Activated naive CD4-positive, alpha-beta T cell treated with anti-CD3 and anti-CD28 coated beads, Interleukin-2, amount 50 U/mL, for 72 hours (primary cell): ENCODE measurements around the gene PI4K2A. TPM values are rescaled to one million over a fixed set of nuclear protein-coding genes. Genes with fewer than 3 reads are reported as not detected.
A peak's percentile ranks its signal among the peaks of the same experiment; 100 is the strongest.
"Not testable (repeated sequence)": the region's sequence is repeated elsewhere in the genome, so short reads cannot be mapped to it uniquely, and the experiment has no call there.

Source experiments
- ATAC-seq, 2 donors: fragments of 150-1000 bp; cut with Tn5 transposase; 2 replicates each; pipeline ENCODE4 v1.10.0; 2021; ENCODE audit warnings: mild to moderate bottlenecking in 2 of 2, moderate library complexity in 2 of 2
- DNase-seq, 2 donors: peaks; one replicate each; pipeline ENCODE4 v3.0.0; 2021 to 2022; ENCODE audit warnings: low spot score in 2 of 2
- H3K27ac Mint-ChIP-seq, 2 donors: one replicate each; pipeline ENCODE4 v1.8.0; 2022; ENCODE audit warnings: mild to moderate bottlenecking in 2 of 2, mixed read lengths in 2 of 2
- H3K36me3 Mint-ChIP-seq, 2 donors: one replicate each; pipeline ENCODE4 v1.8.0; 2022; ENCODE audit warnings: mixed read lengths in 2 of 2
- H3K9me3 Mint-ChIP-seq, 2 donors: one replicate each; pipeline ENCODE4 v1.8.0; 2022; ENCODE audit warnings: mixed read lengths in 2 of 2
- total RNA-seq, 2 donors: library from RNA; stranded (reverse); gene quantifications; one replicate each; pipeline ENCODE4 v1.2.3, GENCODE V29; 2022

PI4K2A gene
- total RNA-seq, 2 donors from 2014 or later: 9.7 to 13.6 TPM

DNA sequence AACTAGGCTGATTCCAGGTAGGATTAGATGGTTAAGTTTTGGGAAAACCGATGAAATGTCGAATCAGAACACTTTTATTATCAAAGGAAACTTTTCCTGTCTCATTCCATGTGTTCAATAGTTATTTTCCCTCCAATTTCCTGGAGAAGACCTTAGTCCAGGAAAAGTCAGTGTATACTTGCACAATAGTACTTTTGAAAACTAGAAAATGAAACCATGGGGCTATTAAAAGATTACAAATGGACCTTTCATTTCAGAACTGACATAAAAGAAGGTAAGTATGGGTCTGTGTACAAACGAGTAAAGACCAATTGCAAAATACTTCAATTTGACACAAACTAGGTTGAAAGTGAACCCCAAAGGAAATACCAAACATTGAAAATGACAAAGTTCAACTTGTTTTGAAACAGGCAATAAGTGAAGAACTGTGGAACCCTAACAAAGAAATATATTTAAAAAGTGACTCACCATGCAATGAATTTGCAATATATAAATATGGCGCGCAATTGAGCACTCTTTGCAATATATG, 44.5 kb downstream of the PI4K2A start:
- H3K27ac Mint-ChIP-seq: no peak overlapping the region
- no peaks in the 10 kb centered on the region for H3K9me3 Mint-ChIP-seq
- DNase-seq (no peak), ATAC-seq (no peak)
- no peaks in the 10 kb centered on the region for H3K36me3 Mint-ChIP-seq

DNA sequence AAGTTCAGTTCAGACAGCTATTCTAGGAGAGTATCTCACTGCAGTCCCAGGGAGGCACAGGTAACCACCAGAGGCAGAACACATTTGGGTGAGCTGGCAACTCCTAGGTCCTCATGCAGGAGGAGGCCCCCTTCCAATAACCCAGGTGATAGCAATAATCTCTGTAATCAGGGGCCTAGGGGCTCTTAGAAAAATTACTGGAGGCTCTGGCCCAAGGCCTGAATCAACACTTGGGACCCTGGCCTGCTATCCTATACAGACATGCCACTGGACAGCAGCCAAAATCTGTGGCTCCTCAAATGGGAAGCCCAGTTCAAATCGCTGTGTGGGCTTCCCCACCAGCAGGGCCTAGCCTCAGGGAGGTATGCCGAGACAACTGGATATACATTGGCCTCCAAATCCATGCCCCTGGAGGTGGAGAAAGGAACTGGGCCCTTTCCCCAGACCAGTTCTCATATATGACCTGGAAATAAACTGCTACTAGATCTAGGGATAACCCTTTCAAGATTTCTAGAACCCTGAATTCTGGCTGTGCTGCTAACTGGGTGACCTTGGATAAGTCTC, 45.0 kb downstream of the PI4K2A start:
- DNase-seq: no peak
- H3K9me3 Mint-ChIP-seq: no peaks in the 10 kb centered on the region
- no peak overlapping the region for H3K27ac Mint-ChIP-seq

DNA sequence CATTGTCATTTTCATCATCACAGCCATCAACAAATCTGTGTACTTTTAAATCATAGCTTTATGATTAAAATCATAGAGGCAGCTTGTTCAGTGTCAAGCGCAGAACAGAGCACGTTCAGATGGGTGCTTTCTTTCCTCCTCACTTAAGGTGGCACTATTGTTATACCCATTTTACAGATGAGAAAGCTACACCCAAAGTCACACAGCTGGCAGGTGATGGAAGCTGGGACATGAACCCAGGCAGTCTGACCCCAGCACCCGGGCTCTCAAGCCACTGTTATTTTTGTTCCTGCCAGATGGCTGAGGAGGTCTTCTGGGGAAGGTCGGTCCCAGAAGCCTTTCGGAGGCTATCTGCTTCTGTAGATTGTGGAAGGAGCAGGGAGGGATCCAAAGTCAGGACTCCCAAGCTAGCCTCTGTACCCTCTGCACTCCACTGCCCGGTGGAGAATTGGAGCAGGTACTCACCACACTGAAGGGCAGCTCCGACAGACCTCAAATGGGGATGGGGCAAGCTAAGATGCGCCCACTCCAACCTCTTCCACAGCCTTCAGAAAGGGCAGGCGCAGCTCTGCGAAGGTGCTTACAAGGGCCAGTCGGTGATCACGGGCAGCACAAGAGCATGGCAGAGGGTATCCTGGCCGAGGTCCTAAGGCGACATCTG, 46.0 kb downstream of the PI4K2A start:
- Mint-ChIP-seq H3K36me3 (no peaks in the 10 kb centered on the region), H3K27ac (peak overlapping the region in 1 of 2 donors; percentile 59), H3K9me3 (no peaks in the 10 kb centered on the region)
- no peak for ATAC-seq
- no peak for DNase-seq

More for the DNA sequence above, 45.0 kb downstream of the PI4K2A start:
- ATAC-seq: no peak
- no peaks in the 10 kb centered on the region for H3K36me3 Mint-ChIP-seq

DNA sequence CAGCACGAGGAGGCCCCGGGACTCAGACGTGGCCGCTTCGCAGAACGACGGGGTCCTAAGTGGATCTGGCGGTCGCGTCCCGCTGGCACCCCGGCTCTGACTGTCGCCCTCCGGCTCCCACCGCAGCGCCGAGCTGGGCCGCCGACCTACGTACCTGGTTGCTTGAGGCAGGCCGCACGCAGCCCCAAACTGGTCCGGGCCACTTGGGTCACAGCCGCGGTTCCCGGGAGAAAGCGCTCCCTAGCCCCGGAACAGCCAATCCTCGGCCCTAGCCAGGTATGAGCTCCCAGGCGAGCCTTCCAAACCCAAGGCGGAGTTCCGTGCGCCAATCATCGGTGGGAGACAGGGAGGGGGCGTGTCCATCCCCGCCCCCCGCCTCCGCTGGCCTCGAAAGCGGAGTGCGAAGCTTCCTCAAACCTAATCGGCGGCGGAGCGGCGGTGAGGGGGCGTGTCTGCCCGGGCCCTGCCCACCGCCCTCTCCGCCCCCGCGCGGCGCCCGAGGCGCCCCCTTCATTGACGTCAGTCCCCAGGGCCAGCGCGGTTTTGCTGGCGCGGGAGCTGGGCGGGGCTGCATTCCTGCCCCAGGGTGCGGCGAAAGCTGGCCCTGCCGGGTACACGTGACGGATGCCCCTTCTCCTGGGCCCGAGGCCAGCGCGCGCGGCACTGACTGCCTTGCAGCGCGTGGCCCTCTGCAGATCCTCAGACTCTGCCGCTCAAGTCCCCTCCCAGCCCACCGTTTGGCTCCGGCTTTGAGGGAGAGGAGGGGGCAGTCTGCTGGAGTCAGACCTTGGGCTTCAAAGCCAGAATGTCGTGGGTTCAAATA, 46.7 kb downstream of the PI4K2A start, which contains the start of gene AVPI1:
Gene AVPI1, minus strand, starts transcription at position 280 of the 823 bp plus-strand sequence. CDS start 7,336 bp downstream, outside the sequence.
- no peaks in the 10 kb centered on the region for H3K36me3 Mint-ChIP-seq
- peak within 1 kb of the TSS; percentile 55 to 59 for H3K27ac Mint-ChIP-seq
- peak; percentile 95 to 96 for DNase-seq
- no peaks in the 10 kb centered on the region for H3K9me3 Mint-ChIP-seq
- peak; percentile 89 to 94 for ATAC-seq

DNA sequence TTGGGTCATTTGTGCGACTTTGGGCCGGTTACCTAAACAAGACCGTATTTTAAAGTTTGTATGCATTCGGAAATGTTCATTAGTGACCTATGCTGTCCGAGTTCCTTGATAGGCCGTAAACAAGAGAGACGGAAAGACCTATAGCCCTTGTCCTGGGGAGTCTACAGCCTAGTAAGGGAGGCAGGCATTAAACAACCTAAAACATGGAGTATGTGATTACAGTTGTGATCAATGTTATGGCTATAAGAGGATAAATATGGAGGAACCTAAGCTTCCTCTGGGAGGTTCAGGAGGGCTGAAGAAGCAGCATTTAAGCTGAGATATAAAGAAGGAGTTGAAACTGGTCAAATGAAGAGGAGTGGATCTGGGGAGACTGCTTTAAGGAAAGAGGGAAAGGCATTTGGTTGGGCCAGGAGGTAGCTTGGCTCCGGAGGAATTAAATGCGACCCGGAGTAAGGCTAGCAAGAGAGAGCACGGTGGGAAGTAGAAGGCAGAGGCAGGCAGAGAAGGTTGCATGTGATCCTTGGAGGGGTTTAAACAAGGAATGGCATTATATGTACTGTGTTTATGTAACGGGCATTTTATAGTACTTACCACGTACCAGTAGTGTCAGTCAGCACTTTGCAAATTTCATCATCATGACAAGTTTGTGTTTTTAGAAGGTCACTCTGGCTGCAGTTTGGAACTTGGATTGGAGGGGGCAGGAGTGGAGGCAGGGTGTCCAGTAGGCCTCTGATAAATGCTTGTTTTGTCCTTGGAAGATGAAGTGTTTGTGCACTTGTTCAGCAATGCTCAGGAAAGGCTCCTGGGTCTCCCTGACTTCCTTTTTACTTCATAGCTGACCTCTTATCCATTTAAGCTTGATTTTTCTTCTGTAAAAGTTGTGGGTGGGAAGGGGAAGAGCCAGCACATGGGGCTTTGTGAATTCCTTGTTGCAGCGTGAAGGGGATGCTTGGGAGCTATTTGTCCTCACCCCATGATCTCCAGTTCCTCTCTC, 47.6 kb downstream of the PI4K2A start:
- H3K27ac Mint-ChIP-seq: peak overlapping the region; percentile 55 to 59
- no peaks in the 10 kb centered on the region for H3K36me3 Mint-ChIP-seq
- ATAC-seq: no peak

DNA sequence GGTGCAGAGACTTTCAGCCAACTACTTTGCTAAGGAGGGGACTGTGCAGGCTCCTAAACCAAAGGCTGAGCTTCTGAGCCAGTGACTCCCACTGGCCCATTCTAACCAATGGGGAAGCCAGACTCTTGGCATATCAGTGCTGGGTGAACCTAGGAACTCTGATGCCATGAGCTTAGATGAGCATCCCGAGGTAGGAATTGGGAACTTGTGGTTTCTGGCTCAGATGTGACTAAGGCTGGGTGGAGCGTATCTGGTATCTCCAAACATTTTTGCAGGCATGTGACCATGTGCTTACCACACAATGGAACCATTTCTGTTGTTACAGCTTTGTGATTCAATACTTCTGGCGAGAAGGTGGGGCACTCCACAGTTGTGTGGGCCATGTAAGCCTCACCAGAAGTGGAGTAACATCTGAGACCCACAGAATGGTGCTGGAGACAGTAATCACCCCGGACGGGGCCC, 49.1 kb downstream of the PI4K2A start:
- no peaks in the 10 kb centered on the region for H3K36me3 Mint-ChIP-seq
- no peak overlapping the region for H3K27ac Mint-ChIP-seq
- ATAC-seq: no peak
- no peak for DNase-seq
- no peaks in the 10 kb centered on the region for H3K9me3 Mint-ChIP-seq

More for the DNA sequence above, 47.6 kb downstream of the PI4K2A start:
- DNase-seq: no peak
- H3K9me3 Mint-ChIP-seq: no peaks in the 10 kb centered on the region

DNA sequence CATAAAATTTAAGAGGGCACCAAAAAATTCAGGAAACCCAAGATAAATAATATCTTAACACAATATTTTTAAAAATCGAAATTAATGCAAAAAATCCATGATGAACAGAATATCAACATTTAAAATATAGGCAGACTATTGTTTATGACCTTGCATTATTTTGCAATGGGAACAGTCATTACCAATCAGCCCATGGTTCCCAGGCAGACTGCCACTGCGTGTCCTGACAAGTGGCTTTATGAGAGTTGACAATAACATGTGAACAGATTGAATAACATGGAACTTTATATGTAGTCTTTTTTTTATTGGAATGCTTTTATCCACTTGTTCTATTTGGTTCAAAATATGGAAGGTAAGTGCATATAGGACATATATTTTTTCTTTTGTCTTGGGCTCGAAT, 49.7 kb downstream of the PI4K2A start:
- no peaks in the 10 kb centered on the region for H3K36me3 Mint-ChIP-seq
- H3K27ac Mint-ChIP-seq: no peak overlapping the region
- no peaks in the 10 kb centered on the region for H3K9me3 Mint-ChIP-seq
- DNase-seq: no peak
- no peak for ATAC-seq

DNA sequence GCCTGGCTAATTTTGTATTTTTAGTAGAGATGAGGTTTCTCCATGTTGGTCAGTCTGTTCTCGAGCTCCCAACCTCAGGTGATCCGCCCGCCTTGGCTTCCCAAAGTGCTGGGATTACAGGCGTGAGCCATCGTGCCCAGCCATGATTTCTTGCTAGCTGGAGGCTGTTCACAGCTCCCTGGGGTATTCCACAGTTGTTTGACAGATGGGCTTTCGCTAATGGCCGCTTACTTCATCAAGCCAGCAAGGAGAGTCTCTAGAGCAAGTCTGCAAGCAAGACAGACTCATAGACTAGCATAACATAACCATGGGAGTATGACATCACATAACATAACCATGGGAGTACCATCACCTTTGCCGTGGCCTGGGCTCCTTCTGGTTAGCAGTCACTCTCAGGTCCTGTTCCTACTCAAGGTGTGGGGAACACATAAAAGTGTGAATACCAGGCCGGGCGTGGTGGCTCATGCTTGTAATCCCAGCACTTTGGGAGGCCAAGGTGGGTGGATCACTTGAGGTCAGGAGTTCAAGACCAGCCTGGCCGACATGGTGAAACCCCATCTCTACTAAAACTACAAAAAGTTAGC, 57.7 kb downstream of the PI4K2A start:
- H3K27ac Mint-ChIP-seq, H3K9me3 Mint-ChIP-seq, H3K36me3 Mint-ChIP-seq, DNase-seq, ATAC-seq: not testable (repeated sequence)

DNA sequence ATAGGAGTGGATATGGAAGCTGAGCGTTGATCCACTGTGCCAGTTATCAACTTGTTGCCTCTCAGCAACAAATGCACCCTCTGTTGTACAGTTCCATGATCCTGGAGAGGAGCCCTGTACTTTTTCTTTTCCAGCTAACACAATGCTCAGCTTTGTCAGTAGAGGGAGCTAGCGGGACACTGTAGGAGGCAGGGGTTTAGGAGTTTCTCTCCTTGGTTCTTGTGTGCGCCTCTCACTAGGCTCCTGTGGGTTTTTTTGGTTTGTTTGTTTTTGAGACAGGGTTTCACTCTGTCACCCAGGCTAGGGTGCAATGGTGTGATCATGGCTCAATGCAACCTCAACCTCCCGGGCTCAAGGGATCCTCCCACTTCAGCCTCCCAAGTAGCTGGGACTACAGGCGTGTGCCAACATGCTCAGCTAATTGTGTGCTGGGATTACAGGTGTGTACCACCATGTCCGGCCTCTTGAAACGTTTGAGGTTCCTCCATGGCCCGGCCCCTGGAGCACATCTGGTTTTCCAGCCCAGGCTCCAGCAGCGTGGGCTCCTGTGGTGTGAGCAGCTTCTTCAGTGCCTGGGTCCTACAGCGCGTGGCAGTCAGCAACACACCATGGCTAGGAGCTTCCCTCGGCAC, 61.1 kb downstream of the PI4K2A start:
- no peaks in the 10 kb centered on the region for H3K36me3 Mint-ChIP-seq
- ATAC-seq: peak; percentile 94 to 97

DNA sequence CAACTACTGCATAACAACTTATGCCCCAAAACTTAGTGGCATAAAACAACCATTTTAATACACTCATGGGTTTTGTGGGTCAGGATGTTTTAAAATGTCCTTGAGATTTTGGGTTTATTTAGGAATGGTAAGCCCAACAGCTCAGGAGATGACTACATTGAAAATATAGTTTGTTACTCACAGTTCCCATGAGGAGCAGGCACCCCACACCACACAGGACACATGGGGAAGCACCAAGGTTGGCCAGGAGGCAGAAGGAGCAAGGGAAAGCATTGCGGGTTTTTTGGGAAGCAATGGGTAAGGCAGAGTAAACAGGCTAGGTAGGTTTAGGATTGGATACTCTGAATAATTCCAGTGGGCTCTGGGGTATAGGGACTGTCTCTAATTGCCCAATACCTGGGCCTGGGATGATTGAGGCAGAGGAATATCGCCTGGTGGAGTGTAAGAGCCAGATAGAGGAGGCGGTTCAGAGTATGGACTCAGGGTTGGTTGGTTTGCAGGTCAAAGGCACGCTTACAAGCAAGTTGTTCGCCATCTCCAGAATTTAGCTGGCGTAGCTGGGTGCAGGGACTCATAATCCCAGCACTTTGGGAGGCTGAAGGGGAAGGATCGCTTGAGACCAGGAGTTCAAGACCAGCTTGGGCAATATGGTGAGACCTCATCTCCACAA, 63.1 kb downstream of the PI4K2A start:
- Mint-ChIP-seq H3K36me3 (no peaks in the 10 kb centered on the region), H3K27ac (peak overlapping the region in 1 of 2 donors; percentile 26), H3K9me3 (no peaks in the 10 kb centered on the region)
- DNase-seq (no peak), ATAC-seq (no peak)

More for the DNA sequence above, 61.1 kb downstream of the PI4K2A start:
- DNase-seq: peak in 1 of 2 donors; percentile 63
- no peaks in the 10 kb centered on the region for H3K9me3 Mint-ChIP-seq
- no peak overlapping the region for H3K27ac Mint-ChIP-seq

DNA sequence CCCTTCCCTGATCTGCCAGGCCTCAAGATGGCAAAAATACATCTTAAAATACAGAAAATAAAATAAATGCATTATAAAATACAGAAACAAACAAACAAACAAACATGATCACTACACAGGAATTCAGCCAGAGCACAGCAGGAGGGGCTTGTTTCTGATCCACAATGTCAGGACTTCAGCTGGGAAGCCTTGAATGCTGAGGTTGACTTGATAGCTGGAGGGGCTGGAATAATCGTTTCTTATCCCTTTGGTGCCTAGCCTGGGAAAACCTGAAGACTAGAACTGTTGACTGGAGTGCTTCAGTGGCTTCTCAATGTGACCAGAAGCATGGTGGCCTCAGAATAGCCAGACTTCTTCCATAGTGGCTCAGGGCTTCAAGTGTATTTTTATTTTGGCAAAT, 63.9 kb downstream of the PI4K2A start:
- Mint-ChIP-seq H3K9me3 (no peaks in the 10 kb centered on the region), H3K27ac (peak overlapping the region in 1 of 2 donors; percentile 26), H3K36me3 (no peaks in the 10 kb centered on the region)
- no peak for ATAC-seq
- DNase-seq: no peak

DNA sequence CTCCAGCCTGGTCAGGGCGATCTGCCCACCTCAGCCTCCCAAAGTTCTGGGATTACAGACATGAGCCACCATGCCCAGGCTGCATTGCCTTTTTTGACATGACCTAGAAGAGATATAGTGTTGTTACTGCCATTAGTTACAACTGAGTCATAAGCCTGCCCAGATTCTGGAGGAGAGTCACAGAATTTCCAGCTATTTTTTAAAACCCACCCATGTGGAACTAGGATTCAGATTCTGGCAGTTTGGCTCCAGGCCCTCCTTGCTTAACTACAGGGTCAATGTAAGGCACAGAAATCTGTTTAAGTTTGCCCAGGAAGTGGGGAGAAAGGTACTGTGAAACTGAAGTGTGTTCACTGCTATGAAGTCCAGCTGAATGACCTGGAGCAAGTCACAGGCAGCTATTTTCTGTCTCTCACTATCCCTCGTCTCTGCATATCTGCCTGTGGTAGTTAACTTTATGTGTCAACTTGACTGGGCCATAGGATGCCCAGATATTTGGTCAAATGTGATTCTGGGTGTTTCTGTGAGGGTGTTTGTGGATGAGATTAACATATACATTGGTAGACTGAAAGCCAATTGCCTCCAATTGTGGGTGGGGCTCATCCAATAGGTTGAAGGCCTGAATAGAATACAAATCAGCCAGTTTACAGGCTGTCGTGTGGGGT, 64.7 kb downstream of the PI4K2A start:
- DNase-seq: no peak
- H3K36me3 Mint-ChIP-seq: no peaks in the 10 kb centered on the region
- no peak for ATAC-seq
- H3K27ac Mint-ChIP-seq: no peak overlapping the region
- no peaks in the 10 kb centered on the region for H3K9me3 Mint-ChIP-seq

DNA sequence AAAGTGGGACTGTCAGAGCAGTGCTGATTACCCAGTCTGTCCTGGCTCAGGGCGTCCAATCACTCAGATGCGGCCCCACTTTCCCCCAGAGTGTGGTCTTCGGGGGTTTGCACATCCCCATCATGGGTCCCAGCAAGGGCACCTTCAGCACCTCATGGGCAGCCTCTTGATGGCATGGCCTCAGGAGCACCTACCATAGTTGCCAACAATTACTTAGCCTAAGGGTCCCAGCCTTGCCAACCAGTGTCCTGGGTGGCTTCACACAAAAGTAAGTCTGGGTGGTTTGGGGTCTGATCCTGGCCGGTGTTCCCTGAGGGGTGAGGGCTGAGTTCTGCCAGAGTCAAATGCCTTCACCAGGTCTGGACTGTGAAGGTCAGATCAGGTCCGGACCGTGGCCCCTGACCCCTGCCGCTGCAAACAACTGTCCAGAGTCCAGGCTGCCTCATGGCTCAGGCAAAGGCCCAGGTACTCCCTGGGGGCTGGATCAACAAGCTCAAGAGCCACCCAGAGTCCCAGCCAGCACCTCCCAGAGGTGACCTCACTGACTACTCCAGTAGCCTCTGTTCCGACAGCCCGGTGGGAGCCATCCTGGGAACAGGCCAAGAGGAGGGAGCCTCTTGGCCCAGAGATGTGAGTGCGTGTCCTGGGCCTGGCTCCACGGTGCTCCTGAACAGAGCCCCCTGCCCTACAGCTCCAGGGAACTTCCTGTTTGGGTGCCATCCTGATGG, 66.8 kb downstream of the PI4K2A start:
- no peak overlapping the region for H3K27ac Mint-ChIP-seq
- no peaks in the 10 kb centered on the region for H3K36me3 Mint-ChIP-seq
- ATAC-seq: no peak
- no peak for DNase-seq
- H3K9me3 Mint-ChIP-seq: no peaks in the 10 kb centered on the region

DNA sequence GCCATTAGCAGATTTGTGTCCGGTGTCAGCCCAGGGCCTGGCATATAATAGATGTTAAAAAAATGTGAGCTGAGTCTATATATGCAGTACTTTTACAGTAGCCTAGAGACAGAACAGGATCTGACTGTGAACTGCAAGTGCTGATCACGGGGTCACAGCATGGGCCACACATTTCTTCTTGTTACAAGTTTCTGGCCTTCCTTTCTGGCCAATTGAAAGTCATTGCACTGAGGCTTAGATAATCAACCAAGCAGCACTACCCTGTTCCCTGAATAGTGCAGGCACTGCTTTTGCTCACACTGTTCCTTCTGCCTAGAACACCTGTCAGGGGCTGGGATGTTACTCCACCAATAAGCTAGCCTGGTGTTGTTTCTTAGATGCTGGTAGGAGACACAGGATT, 67.7 kb downstream of the PI4K2A start:
- no peak for DNase-seq
- ATAC-seq: no peak
- H3K9me3 Mint-ChIP-seq: no peaks in the 10 kb centered on the region
- no peak overlapping the region for H3K27ac Mint-ChIP-seq
- H3K36me3 Mint-ChIP-seq: peaks cover 0 to 5% of the 10 kb centered on the region in 2 donors
